ENCODE measurements around the gene RPN2.

Gene RPN2

GRCh38 chr20:37188787-37189186 is 9.7 kb downstream of the RPN2 start:
- FAIRE-seq, result no peak

- no peak for FAIRE-seq
Measured at GRCh38 chr20:37189416-37190016, 10.4 kb downstream of the RPN2 start.

GRCh38 chr20:37190354-37191112 is 11.4 kb downstream of the RPN2 start:
- FAIRE-seq, result peak; percentile 68

- no peak for FAIRE-seq
Measured at GRCh38 chr20:37192137-37192854, 13.2 kb downstream of the RPN2 start.

GRCh38 chr20:37193226-37193625 is 14.1 kb downstream of the RPN2 start:
- FAIRE-seq, result no peak

GRCh38 chr20:37193821-37194220 is 14.7 kb downstream of the RPN2 start:
- no peak for FAIRE-seq

GRCh38 chr20:37194621-37195417 is 15.7 kb downstream of the RPN2 start:
- no peak for FAIRE-seq

GRCh38 chr20:37198932-37199660 is 20.0 kb downstream of the RPN2 start:
- FAIRE-seq, result no peak

GRCh38 chr20:37200376-37200775 is 21.2 kb downstream of the RPN2 start:
- FAIRE-seq, result no peak

GRCh38 chr20:37200926-37201826 is 22.0 kb downstream of the RPN2 start:
- FAIRE-seq, result no peak

GRCh38 chr20:37201827-37202162 is 22.7 kb downstream of the RPN2 start:
- no peak for FAIRE-seq

GRCh38 chr20:37202267-37202943 is 23.3 kb downstream of the RPN2 start:
- peak; percentile 61 for FAIRE-seq

- FAIRE-seq, result no peak
Measured at GRCh38 chr20:37204056-37204455, 24.9 kb downstream of the RPN2 start.

- no peak for FAIRE-seq
Measured at GRCh38 chr20:37205130-37205529, 26.0 kb downstream of the RPN2 start.

GRCh38 chr20:37205794-37206193 is 26.7 kb downstream of the RPN2 start:
- peak; percentile 17 for FAIRE-seq

GRCh38 chr20:37207171-37207570 is 28.0 kb downstream of the RPN2 start:
- no peak for FAIRE-seq

GRCh38 chr20:37209193-37209592 is 30.1 kb downstream of the RPN2 start:
- FAIRE-seq, result no peak

- FAIRE-seq, result no peak
Measured at GRCh38 chr20:37209661-37210314, 30.7 kb downstream of the RPN2 start.

GRCh38 chr20:37218441-37218840 is 39.3 kb downstream of the RPN2 start:
- no peak for FAIRE-seq

- no peak for FAIRE-seq
Measured at GRCh38 chr20:37218976-37219375, 39.8 kb downstream of the RPN2 start.
